GM15510 (cell line): Measurements from ENCODE around the gene UBE3C.

Experiments
- POLR2A ChIP-seq: IDR thresholded peaks from 3 replicates; pipeline ENCODE4 v1.6.1; 2011; ENCODE audit warnings: borderline replicate concordance; ENCODE audit not compliant: insufficient read length; ENCODE audit errors: extremely low read depth

Gene UBE3C

GRCh38 chr7:157138424-157139110 is at the start of gene UBE3C:
UBE3C (plus strand) TSS chr7:157138926; CDS start chr7:157139273, 347 bp downstream.
- peak; percentile 87 for TF ChIP-seq POLR2A

- no peak for TF ChIP-seq POLR2A
Measured at GRCh38 chr7:157089100-157089610, 49.6 kb upstream of the UBE3C start.

- TF ChIP-seq POLR2A = no peak
Measured at GRCh38 chr7:157090485-157091165, 48.1 kb upstream of the UBE3C start.

- TF ChIP-seq POLR2A = no peak
Measured at GRCh38 chr7:157096286-157097055, 42.3 kb upstream of the UBE3C start.

- TF ChIP-seq POLR2A = no peak
Measured at GRCh38 chr7:157097056-157097329, 41.7 kb upstream of the UBE3C start.

- no peak for TF ChIP-seq POLR2A
Measured at GRCh38 chr7:157097569-157097968, 41.2 kb upstream of the UBE3C start.

- no peak for TF ChIP-seq POLR2A
Measured at GRCh38 chr7:157111311-157111710, 27.4 kb upstream of the UBE3C start.

GRCh38 chr7:157112706-157113105 is 26.0 kb upstream of the UBE3C start:
- no peak for TF ChIP-seq POLR2A

- no peak for TF ChIP-seq POLR2A
Measured at GRCh38 chr7:157113607-157114006, 25.1 kb upstream of the UBE3C start.

- TF ChIP-seq POLR2A = no peak
Measured at GRCh38 chr7:157116762-157117161, 22.0 kb upstream of the UBE3C start.

GRCh38 chr7:157117796-157118195 is 20.9 kb upstream of the UBE3C start:
- TF ChIP-seq POLR2A = no peak

- no peak for TF ChIP-seq POLR2A
Measured at GRCh38 chr7:157120181-157120580, 18.5 kb upstream of the UBE3C start.

- TF ChIP-seq POLR2A = no peak
Measured at GRCh38 chr7:157121184-157121715, 17.5 kb upstream of the UBE3C start.

GRCh38 chr7:157122800-157123495 is 15.8 kb upstream of the UBE3C start:
- no peak for TF ChIP-seq POLR2A

- TF ChIP-seq POLR2A = no peak
Measured at GRCh38 chr7:157124690-157125089, 14.0 kb upstream of the UBE3C start.
